Measurements from ENCODE around the gene ELMO1.

DNA sequence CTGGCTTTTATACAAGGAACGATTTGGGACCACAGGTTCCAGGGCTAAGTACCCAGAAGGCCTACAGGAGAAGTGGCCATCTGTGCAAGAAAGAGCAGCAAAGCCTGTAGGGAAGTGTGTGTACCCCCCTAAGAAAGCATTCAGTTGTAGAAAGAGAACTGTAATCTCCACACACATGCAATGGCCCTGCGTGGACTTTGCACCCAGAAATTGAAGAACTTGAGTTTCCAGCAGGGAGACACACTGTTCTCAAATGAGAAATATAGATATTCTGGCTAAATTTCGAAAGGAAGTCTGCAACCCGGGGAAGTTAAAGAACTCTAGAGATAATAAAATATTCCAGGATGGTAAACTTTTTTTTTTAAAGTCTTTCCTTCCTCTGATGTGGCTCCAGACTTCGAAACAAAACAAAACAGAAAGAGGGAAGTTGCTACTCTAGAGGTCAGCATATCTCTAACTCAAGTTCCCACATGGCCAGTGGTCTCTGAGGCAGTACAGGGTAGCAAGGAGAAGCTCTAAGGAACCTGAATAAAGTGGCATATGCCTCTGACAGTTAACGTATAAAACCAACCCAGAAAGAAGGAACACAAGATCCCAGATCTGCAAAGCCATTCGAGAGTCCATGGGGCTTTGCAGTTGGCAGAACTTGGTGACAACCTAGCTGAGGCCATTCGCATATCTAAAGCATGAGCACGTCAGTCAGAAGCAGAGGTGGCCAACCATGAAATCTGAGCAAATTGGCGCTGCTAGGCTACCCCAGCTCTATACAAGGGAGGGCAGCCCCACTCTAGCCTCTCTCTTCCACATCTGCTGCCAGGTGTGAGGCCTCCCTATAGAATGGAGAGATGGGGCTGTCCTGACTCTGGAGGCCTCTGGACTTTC is 56.6 kb downstream of the ELMO1 start:
- TF ChIP-seq, protein P1, sequence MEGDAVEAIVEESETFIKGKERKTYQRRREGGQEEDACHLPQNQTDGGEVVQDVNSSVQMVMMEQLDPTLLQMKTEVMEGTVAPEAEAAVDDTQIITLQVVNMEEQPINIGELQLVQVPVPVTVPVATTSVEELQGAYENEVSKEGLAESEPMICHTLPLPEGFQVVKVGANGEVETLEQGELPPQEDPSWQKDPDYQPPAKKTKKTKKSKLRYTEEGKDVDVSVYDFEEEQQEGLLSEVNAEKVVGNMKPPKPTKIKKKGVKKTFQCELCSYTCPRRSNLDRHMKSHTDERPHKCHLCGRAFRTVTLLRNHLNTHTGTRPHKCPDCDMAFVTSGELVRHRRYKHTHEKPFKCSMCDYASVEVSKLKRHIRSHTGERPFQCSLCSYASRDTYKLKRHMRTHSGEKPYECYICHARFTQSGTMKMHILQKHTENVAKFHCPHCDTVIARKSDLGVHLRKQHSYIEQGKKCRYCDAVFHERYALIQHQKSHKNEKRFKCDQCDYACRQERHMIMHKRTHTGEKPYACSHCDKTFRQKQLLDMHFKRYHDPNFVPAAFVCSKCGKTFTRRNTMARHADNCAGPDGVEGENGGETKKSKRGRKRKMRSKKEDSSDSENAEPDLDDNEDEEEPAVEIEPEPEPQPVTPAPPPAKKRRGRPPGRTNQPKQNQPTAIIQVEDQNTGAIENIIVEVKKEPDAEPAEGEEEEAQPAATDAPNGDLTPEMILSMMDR (IDR thresholded peaks at IDR 0.05) = no peak
- TF ChIP-seq POLR2A (IDR thresholded peaks at IDR 0.05) (no peak), EP300 (IDR thresholded peaks at IDR 0.05) (no peak)

All from ovary (tissue), 3 donors.